HCEC 1CT (cell line): Measurements from ENCODE around the gene ZP1.

Experiments used
- DNase-seq: peaks from one replicate; pipeline ENCODE4 v3.0.0-alpha.2; 2017

The ZP1 gene

GRCh38 chr11:60844870-60845221 lies 22.5 kb upstream of the ZP1 start:
- DNase-seq: no peak

- no peak for DNase-seq
Observed at GRCh38 chr11:60845338-60845737, 22.0 kb upstream of the ZP1 start.

- no peak for DNase-seq
Observed at GRCh38 chr11:60847281-60847680, 20.1 kb upstream of the ZP1 start.

GRCh38 chr11:60847896-60848295 lies 19.4 kb upstream of the ZP1 start:
- DNase-seq: no peak

- DNase-seq: no peak
Observed at GRCh38 chr11:60848714-60849151, 18.6 kb upstream of the ZP1 start.

- no peak for DNase-seq
Observed at GRCh38 chr11:60849641-60850520, 17.5 kb upstream of the ZP1 start.

- no peak for DNase-seq
Observed at GRCh38 chr11:60851327-60852104, 15.8 kb upstream of the ZP1 start.

GRCh38 chr11:60852117-60852981 lies 15.0 kb upstream of the ZP1 start:
- no peak for DNase-seq

- no peak for DNase-seq
Observed at GRCh38 chr11:60852982-60853950, 14.1 kb upstream of the ZP1 start.

GRCh38 chr11:60854140-60854846 lies 13.0 kb upstream of the ZP1 start:
- no peak for DNase-seq

GRCh38 chr11:60854847-60855725 lies 12.3 kb upstream of the ZP1 start:
- DNase-seq: no peak

GRCh38 chr11:60855726-60856633 lies 11.4 kb upstream of the ZP1 start, which contains the start of gene PTGDR2:
Gene PTGDR2 (minus strand): TSS chr11:60855950. CDS start chr11:60853722, 2,228 bp downstream.
- no peak for DNase-seq

- peak; percentile 51 for DNase-seq
Observed at GRCh38 chr11:60857378-60858232, 9.7 kb upstream of the ZP1 start.

GRCh38 chr11:60858236-60858635 lies 9.1 kb upstream of the ZP1 start:
- no peak for DNase-seq

GRCh38 chr11:60858731-60859464 lies 8.4 kb upstream of the ZP1 start:
- DNase-seq: no peak

GRCh38 chr11:60859616-60860250 lies 7.6 kb upstream of the ZP1 start:
- no peak for DNase-seq

GRCh38 chr11:60860943-60861342 lies 6.4 kb upstream of the ZP1 start:
- DNase-seq: no peak
